Cardiac fibroblast (primary cell): ENCODE results near the gene MAP7D2.
"Not testable (repeated sequence)": the region's sequence is repeated elsewhere in the genome, so short reads cannot be mapped to it uniquely, and the experiment has no call there.

Experiments used
- DNase-seq, 2 donors: peaks; one replicate each; pipeline versions ENCODE4 v3.0.0 to v3.0.0-alpha.2; 2010; ENCODE audit warnings: low read depth in 2 of 2
- H3K4me3 ChIP-seq, 2 donors: replicated peaks in 1 of 2; 1 replicate in 1 of 2; 2 replicates in 1 of 2; pipeline ENCODE4 v1.5.1; 2011; ENCODE audit warnings: low read depth in 2 of 2, low read length in 2 of 2, mild to moderate bottlenecking in 2 of 2, moderate library complexity in 1 of 2
- TF ChIP-seq, protein P1 (sequence below): IDR thresholded peaks from one replicate; pipeline ENCODE4 v1.5.1; 2011; ENCODE audit warnings: low read depth, mild to moderate bottlenecking, low read length, inconsistent platforms

Gene MAP7D2

DNA sequence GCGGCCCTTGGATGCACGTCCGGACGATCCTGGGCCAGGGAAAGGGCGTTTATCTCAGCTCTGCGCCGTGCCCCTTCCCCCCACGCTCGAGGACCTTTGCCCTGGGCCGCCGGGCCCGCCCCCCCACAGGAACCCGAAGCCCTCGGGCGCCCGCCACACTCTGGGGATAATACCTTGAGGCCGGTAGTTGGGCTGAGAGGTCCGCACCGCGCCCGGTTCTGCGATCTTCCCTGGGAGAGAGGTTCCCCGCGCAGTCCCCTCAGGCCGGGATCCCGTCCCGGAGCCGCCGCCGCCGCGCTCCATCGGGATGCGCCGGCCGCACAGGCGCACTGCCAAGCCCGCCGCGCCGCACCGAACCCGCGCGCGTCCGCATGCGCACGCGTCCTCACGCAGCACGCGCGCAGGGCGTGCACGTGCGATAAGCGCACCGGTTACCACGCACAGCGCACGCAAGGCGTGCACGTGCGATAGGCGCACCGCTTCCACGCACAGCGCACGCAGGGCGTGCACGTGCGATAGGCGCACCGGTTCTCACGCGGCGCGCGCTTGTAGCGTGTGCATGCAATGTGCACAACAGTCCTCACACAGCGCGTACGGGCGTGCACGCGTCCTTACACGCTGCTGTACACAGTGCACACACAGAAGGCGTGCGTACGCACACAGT lies at the start of gene MAP7D2:
Gene MAP7D2 (minus strand): TSS at position 331 of the 664 bp plus-strand sequence. CDS start 28 bp downstream, at position 303.
- no peak for DNase-seq
- peak within 1 kb of the TSS; percentile 31 to 35 for H3K4me3 ChIP-seq
- TF ChIP-seq, protein P1, sequence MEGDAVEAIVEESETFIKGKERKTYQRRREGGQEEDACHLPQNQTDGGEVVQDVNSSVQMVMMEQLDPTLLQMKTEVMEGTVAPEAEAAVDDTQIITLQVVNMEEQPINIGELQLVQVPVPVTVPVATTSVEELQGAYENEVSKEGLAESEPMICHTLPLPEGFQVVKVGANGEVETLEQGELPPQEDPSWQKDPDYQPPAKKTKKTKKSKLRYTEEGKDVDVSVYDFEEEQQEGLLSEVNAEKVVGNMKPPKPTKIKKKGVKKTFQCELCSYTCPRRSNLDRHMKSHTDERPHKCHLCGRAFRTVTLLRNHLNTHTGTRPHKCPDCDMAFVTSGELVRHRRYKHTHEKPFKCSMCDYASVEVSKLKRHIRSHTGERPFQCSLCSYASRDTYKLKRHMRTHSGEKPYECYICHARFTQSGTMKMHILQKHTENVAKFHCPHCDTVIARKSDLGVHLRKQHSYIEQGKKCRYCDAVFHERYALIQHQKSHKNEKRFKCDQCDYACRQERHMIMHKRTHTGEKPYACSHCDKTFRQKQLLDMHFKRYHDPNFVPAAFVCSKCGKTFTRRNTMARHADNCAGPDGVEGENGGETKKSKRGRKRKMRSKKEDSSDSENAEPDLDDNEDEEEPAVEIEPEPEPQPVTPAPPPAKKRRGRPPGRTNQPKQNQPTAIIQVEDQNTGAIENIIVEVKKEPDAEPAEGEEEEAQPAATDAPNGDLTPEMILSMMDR, result no peak

DNA sequence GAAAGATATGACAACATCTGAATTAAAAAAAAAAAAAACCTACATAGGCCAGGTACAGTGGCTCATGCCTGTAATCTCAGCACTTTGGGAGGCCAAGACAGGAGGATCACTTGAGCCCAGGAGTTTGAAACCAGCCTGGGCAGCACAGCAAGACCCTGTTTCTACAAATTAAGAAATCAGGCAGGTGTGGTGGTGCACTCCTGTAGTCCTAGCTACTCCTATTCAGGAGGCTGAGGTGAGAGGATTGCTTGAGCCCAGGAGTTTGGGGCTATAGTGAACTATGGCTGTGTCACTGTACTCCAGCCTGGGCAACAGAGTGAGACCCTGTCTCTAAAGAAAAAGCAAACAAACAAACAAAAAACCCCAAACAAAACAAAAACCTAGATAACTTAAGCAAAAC lies 45.8 kb upstream of the MAP7D2 start:
- not testable (repeated sequence) for H3K4me3 ChIP-seq, DNase-seq

DNA sequence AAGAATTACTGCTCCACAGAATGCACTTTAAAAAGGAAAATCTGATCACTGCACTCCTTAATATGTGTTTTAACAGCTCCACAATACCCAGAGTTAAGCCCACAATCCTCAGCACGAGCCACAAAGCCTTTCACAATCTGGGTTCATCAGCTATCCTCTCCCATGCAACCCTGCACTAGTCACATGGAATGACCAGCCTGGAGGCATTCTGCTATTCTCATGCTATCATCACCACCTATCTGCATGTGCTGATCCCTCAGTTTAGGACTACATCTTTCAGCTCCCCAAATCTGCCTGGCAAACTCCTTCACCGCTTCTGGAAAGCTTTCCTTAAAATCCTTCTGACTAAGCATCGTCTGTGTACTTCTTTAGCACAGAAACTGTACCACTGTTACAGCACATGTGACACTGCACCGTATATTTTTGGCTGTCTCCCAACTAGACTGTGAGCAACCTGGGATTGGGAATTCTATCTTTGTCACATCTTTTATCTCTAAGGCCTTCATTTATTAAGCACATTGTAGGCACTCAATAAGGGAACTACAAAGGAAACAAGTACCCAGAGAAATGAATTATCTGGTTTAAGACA lies 43.2 kb upstream of the MAP7D2 start:
- no peak for DNase-seq
- TF ChIP-seq, protein P1, result no peak
- no peak overlapping the region for H3K4me3 ChIP-seq

DNA sequence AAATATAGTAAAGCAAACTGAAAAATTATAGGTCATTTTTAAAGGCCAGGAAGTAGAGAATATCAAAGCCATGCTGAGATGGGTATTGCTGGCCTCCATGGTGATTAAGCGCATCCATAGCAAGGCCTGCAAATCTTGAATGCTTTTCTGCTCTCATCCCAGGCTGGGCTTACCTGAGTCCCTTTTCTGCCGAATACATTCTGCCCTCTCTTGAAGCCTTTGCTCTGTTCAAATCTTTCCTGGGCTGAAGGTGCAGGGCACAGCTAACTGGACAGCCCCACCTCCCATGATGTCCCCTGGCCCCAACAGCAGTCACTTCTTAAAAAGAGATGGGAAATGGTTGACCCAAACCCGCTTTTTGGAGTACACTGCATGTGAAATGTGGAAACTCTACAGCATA lies 35.0 kb upstream of the MAP7D2 start:
- TF ChIP-seq, protein P1, result no peak
- no peak overlapping the region for H3K4me3 ChIP-seq
- DNase-seq, result no peak

DNA sequence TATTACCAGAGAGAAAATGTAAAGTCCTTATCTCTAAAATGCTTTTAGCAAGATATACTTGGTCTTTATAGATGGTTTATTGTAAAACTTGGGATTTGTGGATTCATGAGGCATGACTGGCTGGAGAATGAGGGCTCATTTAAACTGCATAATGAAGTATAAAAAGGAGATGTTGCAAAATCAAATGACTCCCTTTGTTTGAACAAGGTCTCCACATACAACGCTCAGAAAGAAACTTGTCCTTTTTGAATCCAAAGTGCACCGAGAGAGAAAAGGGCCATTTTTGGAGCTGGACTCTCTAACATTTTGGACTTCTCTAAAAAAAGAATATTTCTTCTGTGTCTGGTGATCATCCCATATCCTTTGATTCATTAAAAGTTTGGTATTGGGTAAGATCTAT lies 32.6 kb upstream of the MAP7D2 start:
- DNase-seq, result no peak
- H3K4me3 ChIP-seq, result no peak overlapping the region
- TF ChIP-seq, protein P1, result no peak

DNA sequence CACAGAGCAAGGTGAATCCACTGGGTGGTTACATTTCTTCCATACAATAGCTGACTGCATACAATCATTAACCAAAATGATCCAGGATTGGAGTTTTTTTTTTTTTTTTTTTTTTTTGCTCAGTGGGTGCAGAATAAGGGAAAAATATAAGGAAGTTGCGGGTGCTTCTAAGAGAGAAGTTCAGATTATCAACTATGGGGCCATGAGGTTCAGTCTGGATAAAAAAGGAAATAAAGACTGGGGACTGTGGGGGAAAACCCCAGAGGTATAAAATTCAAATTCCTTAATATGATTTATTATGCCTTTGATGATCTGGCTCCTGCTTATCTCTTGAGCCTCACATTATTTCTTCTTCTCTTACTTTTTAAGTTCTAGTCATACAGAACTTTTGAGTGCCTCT lies 30.9 kb upstream of the MAP7D2 start:
- TF ChIP-seq, protein P1, result no peak
- H3K4me3 ChIP-seq, result no peak overlapping the region
- DNase-seq, result no peak

DNA sequence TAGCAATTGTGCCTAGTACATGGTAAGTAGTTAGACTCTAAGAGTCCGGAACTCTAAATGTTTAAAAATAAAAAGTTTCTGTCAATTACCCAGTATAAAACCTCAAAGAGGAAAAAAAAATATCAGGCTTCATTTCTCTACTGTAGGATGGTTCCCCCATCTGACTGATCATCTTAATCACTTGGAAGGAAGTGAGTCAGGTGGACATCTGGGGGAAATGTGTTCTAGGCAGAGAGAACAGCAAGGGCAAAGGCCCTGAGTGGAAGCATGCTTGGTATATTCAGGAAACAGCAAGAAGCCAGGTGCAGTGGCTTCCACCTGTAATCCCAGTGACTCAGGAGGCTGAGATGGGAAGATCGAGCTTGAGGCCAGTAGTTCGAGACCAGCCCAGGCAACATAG lies 27.8 kb upstream of the MAP7D2 start:
- H3K4me3 ChIP-seq, result no peak overlapping the region
- TF ChIP-seq, protein P1, result no peak
- peak in 1 of 2 donors; percentile 76 for DNase-seq
